Kidney epithelial cell (primary cell): ENCODE data around the gene ZNF454. TPM values are rescaled to one million over a fixed set of nuclear protein-coding genes. Genes with fewer than 3 reads are reported as not detected.

Experiments used
- DNase-seq: peaks from one replicate; pipeline ENCODE4 v3.0.0-alpha.2; 2010; ENCODE audit warnings: low read depth
- H3K27me3 ChIP-seq: 2 replicates; pipeline ENCODE4 v1.6.0; 2011; ENCODE audit warnings: low read length; ENCODE audit not compliant: control insufficient read depth, insufficient read depth
- H3K36me3 ChIP-seq: 2 replicates; pipeline ENCODE4 v1.5.1; 2011; ENCODE audit warnings: low read length; ENCODE audit not compliant: control insufficient read depth, insufficient read depth
- H3K4me3 ChIP-seq: 2 replicates; pipeline ENCODE4 v1.5.1; 2011; ENCODE audit warnings: low read depth, mild to moderate bottlenecking, control low read depth, low read length
- total RNA-seq: library from RNA; depleted of rRNA; stranded (reverse); fragments of >200 nt; gene quantifications from 2 replicates; pipeline ENCODE4 v1.2.3, GENCODE V29; 2015
- TF ChIP-seq, protein P1 (sequence below): IDR thresholded peaks from 2 replicates; pipeline ENCODE4 v1.5.1; 2011; ENCODE audit warnings: mild to moderate bottlenecking, moderate library complexity, low read length, control low read depth, inconsistent platforms; ENCODE audit not compliant: insufficient read depth, poor library complexity, severe bottlenecking

ZNF454 gene
- total RNA-seq, 1 donor from 2014 or later: 5.0 TPM

GRCh38 chr5:178991190-178992145, 50.5 kb downstream of the ZNF454 start:
- Histone ChIP-seq H3K4me3 (no peak overlapping the region), H3K36me3 (no peaks in the 10 kb centered on the region), H3K27me3 (peaks cover 19% of the 10 kb centered on the region)
- TF ChIP-seq, protein P1, sequence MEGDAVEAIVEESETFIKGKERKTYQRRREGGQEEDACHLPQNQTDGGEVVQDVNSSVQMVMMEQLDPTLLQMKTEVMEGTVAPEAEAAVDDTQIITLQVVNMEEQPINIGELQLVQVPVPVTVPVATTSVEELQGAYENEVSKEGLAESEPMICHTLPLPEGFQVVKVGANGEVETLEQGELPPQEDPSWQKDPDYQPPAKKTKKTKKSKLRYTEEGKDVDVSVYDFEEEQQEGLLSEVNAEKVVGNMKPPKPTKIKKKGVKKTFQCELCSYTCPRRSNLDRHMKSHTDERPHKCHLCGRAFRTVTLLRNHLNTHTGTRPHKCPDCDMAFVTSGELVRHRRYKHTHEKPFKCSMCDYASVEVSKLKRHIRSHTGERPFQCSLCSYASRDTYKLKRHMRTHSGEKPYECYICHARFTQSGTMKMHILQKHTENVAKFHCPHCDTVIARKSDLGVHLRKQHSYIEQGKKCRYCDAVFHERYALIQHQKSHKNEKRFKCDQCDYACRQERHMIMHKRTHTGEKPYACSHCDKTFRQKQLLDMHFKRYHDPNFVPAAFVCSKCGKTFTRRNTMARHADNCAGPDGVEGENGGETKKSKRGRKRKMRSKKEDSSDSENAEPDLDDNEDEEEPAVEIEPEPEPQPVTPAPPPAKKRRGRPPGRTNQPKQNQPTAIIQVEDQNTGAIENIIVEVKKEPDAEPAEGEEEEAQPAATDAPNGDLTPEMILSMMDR: no peak
- no peak for DNase-seq

DNA sequence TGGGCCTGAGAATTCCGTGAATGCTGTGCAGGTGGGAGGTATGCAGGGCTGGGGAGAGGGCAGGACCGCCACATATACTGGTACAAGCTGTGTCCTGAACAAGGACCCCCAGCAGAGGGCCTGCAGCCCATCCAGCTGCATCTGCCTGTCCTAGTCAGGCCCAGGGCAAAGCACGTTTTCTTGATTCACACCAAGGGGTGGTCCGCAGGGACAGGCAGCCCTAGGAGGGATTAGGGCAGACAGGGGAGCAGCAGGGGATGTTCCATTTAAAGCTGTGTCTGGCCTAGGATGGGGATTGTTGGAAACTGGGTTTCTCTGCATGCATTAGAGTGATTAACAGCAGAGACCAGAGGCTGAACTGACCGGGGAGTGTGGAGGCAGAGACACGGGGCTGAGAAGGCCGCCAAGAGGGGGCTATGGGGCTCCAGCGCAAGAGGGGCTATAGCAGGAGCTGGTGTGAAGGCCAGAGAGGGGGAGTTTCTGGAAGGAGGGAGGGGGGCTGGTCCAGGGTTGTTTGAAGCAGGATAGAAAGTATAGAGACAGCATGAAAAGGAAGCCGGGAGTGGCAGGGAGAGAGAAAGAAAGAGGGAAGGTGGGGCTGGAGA, 51.4 kb downstream of the ZNF454 start:
- peaks cover 19% of the 10 kb centered on the region for H3K27me3 ChIP-seq
- H3K4me3 ChIP-seq: no peak overlapping the region
- no peak for DNase-seq
- TF ChIP-seq, protein P1: no peak
- H3K36me3 ChIP-seq: no peaks in the 10 kb centered on the region

DNA sequence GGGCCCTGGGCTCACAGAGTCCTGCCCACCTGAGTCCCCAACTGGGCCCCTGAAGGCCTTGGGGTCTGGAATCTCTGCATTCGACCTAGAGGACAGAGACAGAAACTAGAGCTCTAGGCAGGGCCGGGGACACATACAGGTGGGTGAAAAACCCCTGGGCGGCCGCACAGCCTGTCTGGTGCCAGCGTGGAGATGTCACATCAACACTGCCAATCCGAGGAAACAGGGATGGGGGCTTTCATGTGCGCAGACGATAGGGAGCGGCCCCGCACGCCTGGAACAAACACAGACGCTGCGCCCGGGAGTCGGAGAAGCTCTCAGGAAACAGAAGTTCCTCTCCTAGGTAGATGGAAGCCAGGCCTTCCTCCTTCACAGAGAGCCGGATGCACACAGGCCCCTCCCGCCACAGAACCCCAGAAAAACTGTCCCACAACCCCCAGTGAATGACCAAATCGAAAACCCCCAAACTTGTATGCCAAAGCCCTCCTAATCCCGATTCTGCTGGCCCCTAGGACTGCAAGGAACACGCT, 52.3 kb downstream of the ZNF454 start:
- TF ChIP-seq, protein P1: no peak
- Histone ChIP-seq H3K27me3 (peaks cover 19% of the 10 kb centered on the region), H3K4me3 (no peak overlapping the region), H3K36me3 (no peaks in the 10 kb centered on the region)
- no peak for DNase-seq

DNA sequence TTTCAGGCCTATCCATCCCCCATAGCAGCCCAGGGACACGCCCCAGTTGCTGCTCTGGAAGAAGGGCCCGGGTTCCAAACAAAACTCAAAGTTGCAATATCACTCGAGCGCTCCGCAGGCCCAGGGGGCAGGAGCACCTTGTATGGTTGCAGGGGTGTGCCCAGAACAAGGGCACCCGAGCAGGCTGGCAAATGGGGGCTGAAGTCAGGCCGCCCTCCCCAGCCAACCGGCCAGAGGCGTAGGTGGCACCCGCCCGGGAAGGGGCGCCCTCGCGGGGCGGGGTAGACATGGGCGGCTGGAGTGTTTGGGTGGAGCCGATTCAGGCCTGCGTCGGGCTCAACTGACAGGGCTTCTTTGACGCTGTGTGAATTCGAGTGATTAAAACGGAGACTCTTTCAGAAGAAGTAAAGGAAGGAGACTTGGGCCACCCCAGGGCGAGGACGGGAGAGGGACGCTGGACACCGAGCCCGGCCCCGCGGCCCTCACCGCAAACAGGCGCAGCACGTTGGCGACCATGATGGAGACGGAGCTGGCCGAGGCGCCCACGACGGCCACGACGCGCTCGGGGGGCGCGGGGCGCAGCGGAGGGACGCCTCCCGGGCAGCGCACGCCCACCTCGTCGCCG, 53.1 kb downstream of the ZNF454 start:
- Histone ChIP-seq H3K36me3 (no peaks in the 10 kb centered on the region), H3K27me3 (peaks cover 19% of the 10 kb centered on the region), H3K4me3 (no peak overlapping the region)
- no peak for DNase-seq
- TF ChIP-seq, protein P1: no peak

GRCh38 chr5:178994580-178995340, 53.8 kb downstream of the ZNF454 start, which contains the start of gene GRM6:
Gene GRM6, minus strand, starts transcription at chr5:178995320. Its CDS starts 376 bp downstream, at chr5:178994944.
- H3K4me3 ChIP-seq: no peak within 1 kb of the TSS
- DNase-seq: no peak
- TF ChIP-seq, protein P1: no peak
- H3K36me3 ChIP-seq: no peaks in the 10 kb centered on the region
- H3K27me3 ChIP-seq: peaks cover 19% of the 10 kb centered on the region
